ENCODE measurements around the gene SLC5A10.

GRCh38 chr17:18980682-18981334 lies 28.8 kb downstream of the SLC5A10 start:
- TF ChIP-seq CTCF (IDR thresholded peaks at IDR 0.05; ENCODE audit: poor library complexity, severe bottlenecking) = no peak
- no peak for TF ChIP-seq TAF1 (IDR thresholded peaks at IDR 0.05; ENCODE audit: low read depth)
- TF ChIP-seq EZH2 (IDR thresholded peaks at IDR 0.05; ENCODE audit: borderline replicate concordance, insufficient read depth, low read length, poor library complexity, severe bottlenecking) = no peak
- TF ChIP-seq POLR2AphosphoS5 (IDR thresholded peaks at IDR 0.05) = no peak
- no peak for TF ChIP-seq EP300 (conservative IDR thresholded peaks at IDR 0.05; ENCODE audit: poor library complexity, severe bottlenecking)
- TF ChIP-seq RAD21 (conservative IDR thresholded peaks at IDR 0.05) = no peak
- TF ChIP-seq REST (IDR thresholded peaks at IDR 0.05; ENCODE audit: borderline replicate concordance) = no peak

Data from neural cell (in vitro differentiated cells).